ENCODE measurements around the gene CXorf38.
"Not testable (repeated sequence)": the region's sequence is repeated elsewhere in the genome, so short reads cannot be mapped to it uniquely, and the experiment has no call there.

Gene CXorf38

DNA sequence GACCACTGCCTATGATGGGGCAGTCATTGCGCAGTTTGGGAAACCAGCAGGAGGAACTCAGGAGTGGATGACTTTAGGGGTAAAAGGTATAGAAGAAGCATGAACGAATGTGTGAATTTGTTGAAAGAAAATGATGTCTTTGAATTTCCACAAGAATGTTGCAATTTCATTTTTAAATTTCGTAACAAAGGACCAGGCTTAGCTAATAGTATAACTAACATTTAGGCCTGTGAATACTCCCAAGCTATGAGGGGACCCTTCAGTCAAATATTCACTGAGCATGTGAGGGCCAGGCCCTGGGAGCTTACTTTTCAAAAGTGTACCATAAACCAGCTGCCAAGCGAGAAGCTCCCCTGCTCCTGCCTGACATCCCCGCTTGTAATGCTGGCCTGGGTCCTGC lies 18.9 kb downstream of the CXorf38 start:
- DNase-seq (ENCODE audit: low read depth): no peak

DNA sequence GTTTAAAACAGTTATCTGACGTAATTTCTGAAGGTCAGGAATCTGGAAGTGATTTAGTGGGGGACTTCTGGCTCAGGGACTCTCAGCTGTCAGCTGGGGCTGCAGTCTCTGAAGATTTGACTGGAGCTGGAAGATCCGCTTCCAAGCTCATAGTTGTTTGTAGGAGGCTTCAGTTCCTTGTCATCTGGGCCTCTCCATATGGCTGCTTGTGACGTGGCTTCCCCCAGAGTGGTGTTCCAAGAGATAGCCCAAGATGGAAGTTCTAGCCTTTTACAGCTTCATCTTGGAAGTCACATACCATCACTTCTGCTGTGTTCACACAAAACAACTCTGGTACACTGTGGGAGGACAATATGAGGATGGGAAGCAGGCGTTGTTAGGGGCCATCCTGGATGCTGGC lies 22.1 kb downstream of the CXorf38 start:
- no peak for DNase-seq (ENCODE audit: low read depth)

DNA sequence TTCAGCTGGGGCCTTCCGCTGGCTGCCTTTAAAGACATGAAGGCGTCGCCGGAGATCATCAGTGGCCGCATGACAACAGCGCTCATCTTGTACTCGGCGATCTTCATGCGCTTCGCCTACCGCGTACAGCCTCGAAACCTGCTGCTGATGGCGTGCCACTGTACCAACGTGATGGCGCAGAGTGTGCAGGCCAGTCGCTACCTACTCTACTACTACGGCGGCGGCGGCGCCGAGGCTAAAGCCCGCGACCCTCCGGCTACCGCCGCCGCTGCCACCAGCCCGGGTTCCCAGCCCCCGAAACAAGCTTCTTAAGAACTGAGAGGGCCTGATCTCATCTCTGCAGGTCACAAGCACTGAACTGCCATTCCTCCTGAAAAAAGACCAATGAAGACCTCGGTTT lies 23.7 kb downstream of the CXorf38 start:
- no peak for DNase-seq (ENCODE audit: low read depth)

DNA sequence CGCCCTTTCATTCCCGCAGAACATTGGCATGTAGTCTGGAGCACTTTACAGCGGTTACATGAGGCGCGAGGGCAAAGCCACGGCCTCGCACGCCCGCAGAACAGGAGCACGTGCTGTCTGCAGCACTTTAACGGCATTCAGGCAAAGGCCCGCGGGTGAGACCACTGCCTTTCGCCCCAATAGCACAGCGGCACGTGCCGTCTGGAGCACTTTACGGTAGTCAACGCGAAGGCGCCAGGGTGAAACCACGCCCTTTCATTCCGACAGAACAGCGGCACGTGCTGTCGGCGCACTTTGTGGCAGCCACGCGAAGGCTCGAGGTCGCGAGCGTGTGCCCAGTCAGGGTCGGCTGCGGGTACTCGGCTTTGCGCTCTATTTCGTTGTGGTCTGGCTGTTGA lies 24.2 kb downstream of the CXorf38 start, which contains the start of gene MPC1L:
Gene MPC1L (plus strand): TSS at position 290 of the 398 bp plus-strand sequence. CDS start 138 bp downstream, outside the sequence.
- DNase-seq (ENCODE audit: low read depth): no peak

DNA sequence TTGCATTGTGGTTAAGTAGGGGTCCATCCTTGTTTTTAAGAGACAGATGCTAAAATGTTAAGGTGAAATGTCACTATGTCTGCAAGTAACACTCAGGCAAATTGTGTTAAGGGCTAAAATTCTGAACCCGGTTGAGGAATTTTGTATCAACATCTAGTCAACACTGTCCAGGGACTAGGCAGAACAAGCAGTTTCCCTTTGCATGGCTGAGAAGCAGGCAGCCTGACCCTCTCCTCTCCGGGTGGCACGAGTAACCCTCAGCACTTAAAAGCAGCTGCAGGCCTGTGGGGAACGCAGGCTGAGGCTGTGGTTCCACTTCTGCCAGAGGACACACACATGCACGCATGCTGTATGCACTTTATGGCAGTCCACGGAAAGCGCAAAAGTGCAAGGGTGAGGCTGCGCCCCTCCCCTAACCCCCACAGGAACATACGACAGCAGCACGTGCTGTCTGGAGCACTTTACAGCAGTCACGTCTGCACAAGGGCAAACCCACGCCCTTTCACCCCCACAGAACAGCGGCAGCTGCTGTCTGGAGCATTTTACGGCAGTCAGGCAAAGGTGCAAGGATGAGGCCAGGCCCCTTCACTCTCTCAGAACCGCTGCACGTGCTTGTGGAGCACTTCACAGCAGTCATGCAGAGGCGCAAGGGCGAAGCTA lies 24.8 kb downstream of the CXorf38 start:
- DNase-seq (ENCODE audit: low read depth): no peak

- DNase-seq (ENCODE audit: low read depth): no peak
Measured at GRCh38 chrX:40617566-40617965, 29.8 kb downstream of the CXorf38 start.

DNA sequence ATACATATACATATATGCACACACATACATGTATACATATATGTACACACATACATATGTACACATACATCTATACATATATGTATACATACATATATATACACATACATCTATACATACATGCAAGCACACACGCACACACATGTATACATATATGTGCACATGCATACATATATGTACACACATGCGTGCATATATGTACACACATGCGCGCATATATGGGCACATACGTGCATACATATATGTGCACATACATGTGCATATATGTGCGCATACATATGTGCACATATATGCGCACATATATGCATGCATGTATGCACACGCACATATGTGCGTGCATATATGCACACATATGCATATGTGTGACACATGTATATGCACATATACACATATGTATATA lies 31.4 kb downstream of the CXorf38 start:
- no peak for DNase-seq (ENCODE audit: low read depth)

- DNase-seq (ENCODE audit: low read depth): no peak
Measured at GRCh38 chrX:40612511-40612910, 34.9 kb downstream of the CXorf38 start.

- no peak for DNase-seq (ENCODE audit: low read depth)
Measured at GRCh38 chrX:40607381-40607780, 40.0 kb downstream of the CXorf38 start.

DNA sequence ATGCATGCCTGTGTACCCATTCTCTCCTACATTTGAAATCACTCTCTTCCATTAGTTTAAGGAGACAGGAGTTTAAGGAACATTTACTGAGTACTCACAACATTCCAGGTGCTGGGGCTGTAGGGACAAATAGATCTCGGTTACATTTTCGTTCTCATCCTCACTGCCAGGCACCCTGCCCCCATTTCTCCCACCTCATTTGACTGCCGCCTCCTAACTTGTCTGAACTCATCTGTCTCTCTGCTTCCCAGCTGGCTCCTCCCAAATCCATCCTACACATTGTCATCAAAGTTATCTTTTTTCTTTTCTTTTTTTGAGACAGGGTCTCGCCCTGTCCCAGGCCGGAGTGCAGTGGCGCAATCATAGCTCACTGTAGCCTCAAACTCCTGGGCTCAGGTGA lies 43.9 kb downstream of the CXorf38 start:
- no peak for DNase-seq (ENCODE audit: low read depth)

DNA sequence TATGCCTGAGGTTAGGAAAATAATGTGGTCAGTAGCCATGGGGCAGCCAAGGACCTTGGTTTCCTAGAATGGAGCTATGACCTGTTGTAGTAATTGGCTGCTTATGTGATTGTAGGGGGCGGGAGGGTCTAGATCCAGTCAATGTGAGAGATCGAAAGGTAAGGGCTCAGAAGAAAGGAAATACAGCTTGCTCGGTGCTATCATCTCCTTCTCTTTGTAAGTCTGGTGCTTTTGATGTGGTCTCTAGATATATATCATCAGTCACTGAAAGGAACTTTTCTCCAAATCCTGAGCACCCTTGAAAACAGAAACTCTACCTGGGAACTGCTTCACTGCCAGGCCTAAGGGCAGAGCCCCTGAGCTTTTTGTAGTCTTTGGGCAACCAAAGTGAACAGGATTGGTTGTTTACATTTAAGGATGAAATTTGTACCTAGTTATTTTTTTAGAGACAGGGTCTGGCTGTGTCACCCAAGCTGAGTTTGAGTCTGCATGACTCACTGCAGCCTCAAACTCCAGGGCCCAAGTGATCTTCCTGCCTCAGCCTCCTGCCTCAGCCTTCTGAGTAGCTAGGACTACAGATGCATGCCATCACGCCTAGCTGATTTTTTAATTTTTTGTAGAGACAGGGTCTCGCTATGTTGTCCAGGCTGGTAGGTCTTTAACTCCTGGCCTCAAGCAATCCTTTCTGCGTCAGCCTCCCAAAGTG lies 57.6 kb downstream of the CXorf38 start:
- DNase-seq (ENCODE audit: low read depth): not testable (repeated sequence)

DNA sequence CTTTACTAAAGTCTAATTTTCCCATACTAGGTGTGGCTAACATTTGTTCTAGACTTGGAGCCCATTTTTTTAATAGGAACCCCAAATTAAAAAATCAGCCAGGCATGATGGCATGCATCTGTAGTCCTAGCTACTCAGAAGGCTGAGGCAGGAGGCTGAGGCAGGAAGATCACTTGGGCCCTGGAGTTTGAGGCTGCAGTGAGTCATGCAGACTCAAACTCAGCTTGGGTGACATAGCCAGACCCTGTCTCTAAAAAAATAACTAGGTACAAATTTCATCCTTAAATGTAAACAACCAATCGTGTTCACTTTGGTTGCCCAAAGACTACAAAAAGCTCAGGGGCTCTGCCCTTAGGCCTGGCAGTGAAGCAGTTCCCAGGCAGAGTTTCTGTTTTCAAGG lies 59.7 kb downstream of the CXorf38 start:
- DNase-seq (ENCODE audit: low read depth): not testable (repeated sequence)

DNA sequence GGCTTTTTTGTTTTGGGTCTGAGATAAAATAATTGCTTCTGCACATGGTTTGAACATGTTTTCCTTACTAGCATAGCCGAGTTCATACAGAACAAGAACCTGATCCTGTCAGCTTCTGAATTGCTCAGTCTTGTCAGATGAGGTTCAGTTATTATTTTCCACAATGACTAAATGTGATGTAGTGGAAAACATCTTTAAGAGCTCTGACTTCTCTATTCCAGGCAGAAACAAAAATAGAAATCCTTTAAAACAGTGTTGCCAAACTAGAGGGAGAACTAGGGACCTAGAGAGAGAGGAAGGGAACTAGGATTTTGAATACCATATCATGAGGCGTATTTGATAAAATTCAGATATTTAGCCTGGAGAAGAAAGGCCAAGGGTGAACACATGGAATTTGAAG lies 64.5 kb downstream of the CXorf38 start:
- DNase-seq (ENCODE audit: low read depth): no peak

DNA sequence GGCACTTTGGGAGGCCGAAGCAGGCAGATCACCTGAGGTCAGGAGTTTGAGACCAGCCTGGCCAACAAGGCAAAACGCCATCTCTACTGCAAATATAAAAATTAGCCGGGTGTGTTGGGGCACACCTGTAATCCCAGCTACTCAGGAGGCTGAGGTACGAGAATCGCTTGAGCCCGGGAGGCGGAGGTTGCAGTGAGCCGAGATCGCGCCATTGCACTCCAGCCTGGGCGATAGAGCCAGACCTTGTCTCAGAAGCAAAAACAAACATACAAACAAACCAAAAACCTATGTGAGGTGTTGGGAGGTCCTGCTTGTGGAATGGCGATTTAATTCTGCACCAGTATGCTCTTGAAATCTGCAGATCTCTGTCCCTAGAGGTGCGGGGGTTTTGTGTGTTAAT lies 65.2 kb downstream of the CXorf38 start:
- not testable (repeated sequence) for DNase-seq (ENCODE audit: low read depth)

DNA sequence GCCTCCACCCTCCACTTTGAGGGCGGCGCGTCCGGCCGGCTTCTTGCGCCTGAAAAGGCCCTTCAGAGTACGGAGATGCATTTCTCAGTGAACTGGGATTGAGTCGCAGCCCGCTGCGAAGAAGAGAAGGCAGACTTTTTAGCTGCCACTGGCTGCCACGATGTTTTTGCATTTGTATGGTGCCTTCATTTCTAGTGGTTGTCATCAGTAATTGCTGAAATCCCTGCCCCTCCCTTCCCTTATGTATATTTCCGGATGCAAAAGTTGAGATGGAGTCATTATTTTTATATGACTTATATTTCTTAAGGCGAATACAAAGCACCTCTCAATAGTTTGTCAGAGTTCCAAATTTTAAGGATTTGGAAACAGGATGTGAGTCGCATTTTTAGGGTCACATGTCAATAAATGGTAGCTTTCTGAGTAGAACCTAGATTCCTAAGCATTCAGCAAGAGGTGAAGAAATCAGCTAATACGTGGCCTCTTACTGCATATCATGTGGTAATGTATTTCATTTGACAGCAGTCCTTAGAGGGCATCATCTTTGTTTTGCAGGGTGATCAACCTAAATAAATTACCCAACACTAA lies 65.9 kb downstream of the CXorf38 start:
- no peak for DNase-seq (ENCODE audit: low read depth)

DNA sequence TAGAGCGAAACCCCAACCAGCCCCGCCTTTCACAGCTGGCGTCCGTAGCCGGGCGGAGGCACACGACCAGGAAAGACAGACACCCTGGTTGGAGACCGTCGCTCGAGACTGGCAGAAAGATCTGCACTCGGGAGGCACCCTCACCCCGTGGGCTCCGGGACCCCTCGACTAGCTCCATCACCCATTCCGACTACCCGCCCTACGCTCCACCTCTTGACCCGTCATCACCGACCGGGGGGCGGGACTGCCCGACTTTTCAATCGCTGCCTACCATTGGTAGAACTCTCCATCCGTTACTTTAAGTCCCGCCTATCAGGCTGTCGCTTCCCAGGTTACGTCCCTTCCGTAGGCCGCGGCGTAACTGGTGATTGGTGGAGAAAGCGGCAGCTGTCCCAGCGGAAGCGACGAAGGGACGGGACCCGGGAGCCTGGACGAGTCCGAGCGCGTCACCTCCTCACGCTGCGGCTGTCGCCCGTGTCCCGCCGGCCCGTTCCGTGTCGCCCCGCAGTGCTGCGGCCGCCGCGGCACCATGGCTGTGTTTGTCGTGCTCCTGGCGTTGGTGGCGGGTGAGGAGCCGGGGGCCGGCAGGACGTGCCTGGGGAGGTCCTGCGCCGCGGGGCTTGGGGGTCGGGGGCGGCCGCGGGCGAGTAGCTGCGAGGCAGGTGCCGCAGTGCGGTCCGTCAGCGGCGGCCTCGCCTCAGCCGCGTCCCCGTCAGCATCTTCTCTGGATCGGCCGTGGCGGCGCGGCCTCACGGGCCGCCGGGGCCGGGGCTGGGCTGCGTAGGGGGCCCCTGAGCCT lies 66.6 kb downstream of the CXorf38 start, which contains the start of gene ATP6AP2:
Gene ATP6AP2 (plus strand): TSS at position 434 of the 799 bp plus-strand sequence. CDS start 96 bp downstream, at position 530.
- peak; percentile 85 for DNase-seq (ENCODE audit: low read depth)

GRCh38 chrX:40579900-40580536 lies 67.3 kb downstream of the CXorf38 start:
- no peak for DNase-seq (ENCODE audit: low read depth)

DNA sequence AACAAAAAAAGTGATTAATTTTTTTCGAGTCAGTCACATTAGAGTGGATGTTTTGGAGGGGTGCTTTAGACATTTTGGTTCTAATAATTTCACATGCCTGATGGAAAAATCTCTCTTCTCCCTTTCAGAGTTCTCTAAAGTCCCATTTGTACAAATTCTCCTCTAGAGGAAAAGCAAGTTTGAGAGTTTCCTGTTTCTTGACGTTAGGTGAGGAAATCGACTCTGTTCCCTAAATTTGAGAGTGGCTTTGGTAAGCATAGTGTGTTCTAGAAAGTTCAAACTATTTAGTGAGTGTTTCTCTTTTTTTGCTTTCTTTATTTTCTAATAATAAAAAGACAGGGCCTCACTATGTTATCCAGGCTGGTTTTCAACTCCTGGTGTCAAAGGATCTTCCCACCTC lies 68.2 kb downstream of the CXorf38 start:
- DNase-seq (ENCODE audit: low read depth): no peak

GRCh38 chrX:40578039-40578695 lies 69.2 kb downstream of the CXorf38 start:
- no peak for DNase-seq (ENCODE audit: low read depth)

All from fibroblast of the conjunctiva (primary cell).